Measurements from ENCODE around the gene TSHZ2.

The TSHZ2 gene

GRCh38 chr20:53247468-53248103 lies 275.4 kb downstream of the TSHZ2 start:
- no peak for DNase-seq (ENCODE audit: low spot score)

- no peak for DNase-seq (ENCODE audit: low spot score)
Observed at GRCh38 chr20:53250456-53250855, 278.3 kb downstream of the TSHZ2 start.

- DNase-seq (ENCODE audit: low spot score): no peak
Observed at GRCh38 chr20:53252002-53252401, 279.8 kb downstream of the TSHZ2 start.

- DNase-seq (ENCODE audit: low spot score): no peak
Observed at GRCh38 chr20:53253668-53254067, 281.5 kb downstream of the TSHZ2 start.

GRCh38 chr20:53255102-53255710 lies 283.0 kb downstream of the TSHZ2 start:
- no peak for DNase-seq (ENCODE audit: low spot score)

GRCh38 chr20:53258741-53259140 lies 286.6 kb downstream of the TSHZ2 start:
- no peak for DNase-seq (ENCODE audit: low spot score)

GRCh38 chr20:53260168-53260567 lies 288.0 kb downstream of the TSHZ2 start:
- DNase-seq (ENCODE audit: low spot score): no peak

GRCh38 chr20:53260591-53260990 lies 288.4 kb downstream of the TSHZ2 start:
- no peak for DNase-seq (ENCODE audit: low spot score)

- DNase-seq (ENCODE audit: low spot score): no peak
Observed at GRCh38 chr20:53262365-53262764, 290.2 kb downstream of the TSHZ2 start.

GRCh38 chr20:53263554-53264438 lies 291.6 kb downstream of the TSHZ2 start:
- DNase-seq (ENCODE audit: low spot score): no peak

GRCh38 chr20:53264604-53265003 lies 292.4 kb downstream of the TSHZ2 start:
- no peak for DNase-seq (ENCODE audit: low spot score)

GRCh38 chr20:53265304-53265875 lies 293.2 kb downstream of the TSHZ2 start:
- DNase-seq (ENCODE audit: low spot score): no peak

- no peak for DNase-seq (ENCODE audit: low spot score)
Observed at GRCh38 chr20:53269380-53269779, 297.2 kb downstream of the TSHZ2 start.

- no peak for DNase-seq (ENCODE audit: low spot score)
Observed at GRCh38 chr20:53270792-53271375, 298.7 kb downstream of the TSHZ2 start.

- no peak for DNase-seq (ENCODE audit: low spot score)
Observed at GRCh38 chr20:53274365-53274764, 302.2 kb downstream of the TSHZ2 start.

- DNase-seq (ENCODE audit: low spot score): no peak
Observed at GRCh38 chr20:53274807-53275206, 302.6 kb downstream of the TSHZ2 start.

GRCh38 chr20:53276143-53276542 lies 304.0 kb downstream of the TSHZ2 start:
- no peak for DNase-seq (ENCODE audit: low spot score)

GRCh38 chr20:53278555-53278954 lies 306.4 kb downstream of the TSHZ2 start:
- DNase-seq (ENCODE audit: low spot score): no peak

GRCh38 chr20:53279735-53280134 lies 307.6 kb downstream of the TSHZ2 start:
- no peak for DNase-seq (ENCODE audit: low spot score)

- no peak for DNase-seq (ENCODE audit: low spot score)
Observed at GRCh38 chr20:53281557-53282117, 309.5 kb downstream of the TSHZ2 start.

- DNase-seq (ENCODE audit: low spot score): no peak
Observed at GRCh38 chr20:53282217-53282955, 310.2 kb downstream of the TSHZ2 start.

Measured in kidney tubule cell (primary cell).